GM08714 (cell line): Measurements from ENCODE around the gene CRISP2.
"Not testable (repeated sequence)": the region's sequence is repeated elsewhere in the genome, so short reads cannot be mapped to it uniquely, and the experiment has no call there.

Experiments used
- H3K4me3 ChIP-seq: fragments of 200-500 bp; sonication (Bioruptor generic); 2 replicates; pipeline ENCODE4 v1.5.1; 2014; ENCODE audit warnings: mild to moderate bottlenecking, low read length, inconsistent platforms
- ZNF274 ChIP-seq: IDR thresholded peaks from 2 replicates; pipeline ENCODE4 v1.6.1; 2012; ENCODE audit warnings: mild to moderate bottlenecking, low read depth, low read length

The CRISP2 gene

GRCh38 chr6:49666930-49667757, 46.2 kb downstream of the CRISP2 start:
- no peak for TF ChIP-seq ZNF274
- H3K4me3 ChIP-seq, result no peak overlapping the region

GRCh38 chr6:49666480-49666879, 46.9 kb downstream of the CRISP2 start:
- no peak for TF ChIP-seq ZNF274
- no peak overlapping the region for H3K4me3 ChIP-seq

GRCh38 chr6:49664817-49665216, 48.5 kb downstream of the CRISP2 start:
- no peak for TF ChIP-seq ZNF274
- no peak overlapping the region for H3K4me3 ChIP-seq

GRCh38 chr6:49664054-49664453, 49.3 kb downstream of the CRISP2 start:
- not testable (repeated sequence) for H3K4me3 ChIP-seq

- H3K4me3 ChIP-seq, result no peak overlapping the region
- no peak for TF ChIP-seq ZNF274
Observed at GRCh38 chr6:49662892-49663261, 50.5 kb downstream of the CRISP2 start.

GRCh38 chr6:49662231-49662891, 51.0 kb downstream of the CRISP2 start:
- TF ChIP-seq ZNF274, result no peak
- H3K4me3 ChIP-seq, result no peak overlapping the region

- no peak for TF ChIP-seq ZNF274
- no peak overlapping the region for H3K4me3 ChIP-seq
Observed at GRCh38 chr6:49653942-49654341, 59.4 kb downstream of the CRISP2 start.

GRCh38 chr6:49653438-49653837, 59.9 kb downstream of the CRISP2 start:
- TF ChIP-seq ZNF274, result no peak
- H3K4me3 ChIP-seq, result no peak overlapping the region

- TF ChIP-seq ZNF274, result no peak
- H3K4me3 ChIP-seq, result no peak overlapping the region
Observed at GRCh38 chr6:49651239-49651638, 62.1 kb downstream of the CRISP2 start.

GRCh38 chr6:49649988-49650387, 63.4 kb downstream of the CRISP2 start:
- H3K4me3 ChIP-seq, result no peak overlapping the region
- no peak for TF ChIP-seq ZNF274

GRCh38 chr6:49648036-49648435, 65.3 kb downstream of the CRISP2 start:
- TF ChIP-seq ZNF274, result no peak

GRCh38 chr6:49647476-49647875, 65.9 kb downstream of the CRISP2 start:
- TF ChIP-seq ZNF274, result no peak

More at GRCh38 chr6:49648036-49648435, 65.3 kb downstream of the CRISP2 start:
- H3K4me3 ChIP-seq, result no peak overlapping the region

GRCh38 chr6:49646942-49647341, 66.4 kb downstream of the CRISP2 start:
- TF ChIP-seq ZNF274, result no peak
- no peak overlapping the region for H3K4me3 ChIP-seq

More at GRCh38 chr6:49647476-49647875, 65.9 kb downstream of the CRISP2 start:
- no peak overlapping the region for H3K4me3 ChIP-seq

- H3K4me3 ChIP-seq, result no peak overlapping the region
- no peak for TF ChIP-seq ZNF274
Observed at GRCh38 chr6:49646130-49646824, 67.1 kb downstream of the CRISP2 start.

- no peak for TF ChIP-seq ZNF274
- H3K4me3 ChIP-seq, result no peak overlapping the region
Observed at GRCh38 chr6:49645139-49645538, 68.2 kb downstream of the CRISP2 start.
